ENCODE results near the gene LDLRAD2. TPM values are rescaled to one million over a fixed set of nuclear protein-coding genes. Genes with fewer than 3 reads are reported as not detected.

The LDLRAD2 gene
- total and polyA plus RNA-seq, 9 of the 15 experiments (the other 6 are each of a cell fraction or from before 2014, with no cell fraction given) = 0.45 to 0.48 TPM; not detected in 7

- 91% methylated on average over 12 of the region's 13 CpGs for WGBS (ENCODE audit: insufficient coverage, low coverage, missing lambda C conversion rate)
- CTCF ChIA-PET (ENCODE audit: low intra/inter-chr PET ratio) = no interaction called here
- TF ChIP-seq ZNF444 (CRISPR knock-in tag; IDR thresholded peaks at IDR 0.05) = no peak
- TF ChIP-seq C11orf30 (IDR thresholded peaks at IDR 0.05; ENCODE audit: low read depth) = no peak
- TF ChIP-seq ZNF436 (CRISPR knock-in tag; IDR thresholded peaks at IDR 0.05) = no peak
- TF ChIP-seq XRCC3 (IDR thresholded peaks at IDR 0.05) = no peak
- no peak for TF ChIP-seq SPI1 (IDR thresholded peaks at IDR 0.05; ENCODE audit: borderline replicate concordance, low read depth, low read length)
- TF ChIP-seq ZNF668 (CRISPR knock-in tag; IDR thresholded peaks at IDR 0.05) = no peak
- no peak for TF ChIP-seq FOXP4 (CRISPR knock-in tag; IDR thresholded peaks at IDR 0.05; ENCODE audit: borderline replicate concordance)
- no peak for TF ChIP-seq THAP12 (CRISPR knock-in tag; IDR thresholded peaks at IDR 0.05)
- TF ChIP-seq SIRT6 (IDR thresholded peaks at IDR 0.05; ENCODE audit: low read depth, low read length) = no peak
- TF ChIP-seq ZFP1 (CRISPR knock-in tag; IDR thresholded peaks at IDR 0.05) = no peak
- no peak for TF ChIP-seq MYNN (IDR thresholded peaks at IDR 0.05)
- no peak for TF ChIP-seq MYNN (CRISPR knock-in tag; IDR thresholded peaks at IDR 0.05)
- TF ChIP-seq VEZF1 (CRISPR knock-in tag; IDR thresholded peaks at IDR 0.05) = no peak
- TF ChIP-seq YY1 (IDR thresholded peaks at IDR 0.05; ENCODE audit: borderline replicate concordance in 1 of 3, control insufficient read depth in 1 of 3, extremely low read depth in 1 of 3, insufficient read depth in 3 of 3, insufficient read length in 1 of 3, insufficient replicate concordance in 2 of 3, low read depth in 1 of 3, low read length in 2 of 3) = no peak
- TF ChIP-seq ZC3H8 (IDR thresholded peaks at IDR 0.05) = no peak
- TF ChIP-seq ZBTB33 (CRISPR knock-in tag; IDR thresholded peaks at IDR 0.05) = no peak
Observed at GRCh38 chr1:21854751-21855131, 42.7 kb downstream of the LDLRAD2 start.

More at GRCh38 chr1:21854751-21855131, 42.7 kb downstream of the LDLRAD2 start:
- POLR2A ChIA-PET = interaction anchor here (0.9 to 1.1 kb wide), 2 partner anchors 9 to 458 kb away, joined by 3 read pairs; no protein-coding TSS in a partner anchor
- Histone ChIP-seq H3K9ac (ENCODE audit: insufficient read depth in 1 of 2, low read depth in 2 of 2, low read length in 2 of 2) (no peak overlapping the region; a peak in 1 of 4 replicates), H3K36me3 (ENCODE audit: control insufficient read depth, insufficient read depth, low read length) (peaks cover 89% of the 10 kb centered on the region; the same call in 2 of the 3 replicates), H3K4me2 (ENCODE audit: insufficient read depth, low read length) (no peak overlapping the region), H4K20me1 (replicated peaks; ENCODE audit: control insufficient read depth, insufficient read depth, low read length) (no peaks in the 10 kb centered on the region), H3K9me3 (replicated peaks; ENCODE audit: control insufficient read depth, insufficient read depth, low read depth, low read length) (no peaks in the 10 kb centered on the region), H3K9me1 (ENCODE audit: control insufficient read depth, insufficient read depth, low read length) (peaks cover 7% of the 10 kb centered on the region), H3K4me3 (no peak overlapping the region), H3K79me2 (ENCODE audit: control insufficient read depth, insufficient read depth, low read length) (no peaks in the 10 kb centered on the region), H3K4me1 (replicated peaks in 1 of 2; ENCODE audit: control insufficient read depth in 2 of 2, insufficient read depth in 2 of 2, low read length in 2 of 2) (peaks cover 3 to 36% of the 10 kb centered on the region in 2 experiments; a peak in 3 of 5 replicates), H2AFZ (ENCODE audit: low read depth, low read length) (no peak overlapping the region), H3K27me3 (ENCODE audit: control insufficient read depth in 2 of 2, insufficient read depth in 2 of 2, low read length in 2 of 2) (no peaks in the 10 kb centered on the region), H3K27ac (ENCODE audit: extremely low read depth, low read depth, low read length) (no peak overlapping the region)
- in situ Hi-C loops (cut with MboI) (no loop called here), intact Hi-C loops (cut with micrococcal nuclease) (no loop called here)
- FAIRE-seq (no peak), DNase-seq (ENCODE audit: extremely low read depth in 1 of 4, low spot score in 3 of 4) (no peak), ATAC-seq (no peak)
- BruUV-seq (replicated peaks) = no TSS peak

Data from K562 (cell line).